Inflammatory macrophage treated with lipopolysaccharide for 1 hour (primary cell): ENCODE data around the gene TMSB4Y.

Experiments
- DNase-seq, 2 donors: peaks; one replicate each; pipeline ENCODE4 v3.0.0-alpha.2; 2020 to 2022

TMSB4Y gene

GRCh38 chrY:13703568-13703968 lies at the start of gene TMSB4Y:
TMSB4Y (plus strand) TSS chrY:13703899.
- peak; percentile 71 to 80 for DNase-seq

- no peak for DNase-seq
These were observed 39.5 kb upstream of the TMSB4Y start for GRCh38 chrY:13664162-13664561.

GRCh38 chrY:13671122-13671521 lies 32.6 kb upstream of the TMSB4Y start:
- no peak for DNase-seq

GRCh38 chrY:13702276-13702675 lies 1.4 kb upstream of the TMSB4Y start:
- DNase-seq, result no peak

GRCh38 chrY:13704121-13704930 lies 627 bp downstream of the TMSB4Y start:
- DNase-seq, result peak; percentile 4 to 10

- DNase-seq, result peak; percentile 14 to 19
These were observed 1.5 kb downstream of the TMSB4Y start for GRCh38 chrY:13705197-13705596.

GRCh38 chrY:13708038-13708437 lies 4.3 kb downstream of the TMSB4Y start:
- peak; percentile 13 to 15 for DNase-seq

GRCh38 chrY:13718996-13719395 lies 15.3 kb downstream of the TMSB4Y start:
- DNase-seq, result no peak

- DNase-seq, result no peak
These were observed 25.8 kb downstream of the TMSB4Y start for GRCh38 chrY:13729517-13729916.

GRCh38 chrY:13738618-13739017 lies 34.9 kb downstream of the TMSB4Y start:
- peak in 1 of 2 donors; percentile 54 for DNase-seq

GRCh38 chrY:13751289-13752071 lies 47.8 kb downstream of the TMSB4Y start:
- DNase-seq, result peak in 1 of 2 donors; percentile 25

GRCh38 chrY:13754661-13755060 lies 51.0 kb downstream of the TMSB4Y start:
- peak in 1 of 2 donors; percentile 7 for DNase-seq
